ENCODE measurements around the gene SLC43A1. TPM values are rescaled to one million over a fixed set of nuclear protein-coding genes. Genes with fewer than 3 reads are reported as not detected.

SLC43A1 gene
- total RNA-seq, 4 donors from 2014 or later = 7.4 to 35.1 (median 15.8) TPM

DNA sequence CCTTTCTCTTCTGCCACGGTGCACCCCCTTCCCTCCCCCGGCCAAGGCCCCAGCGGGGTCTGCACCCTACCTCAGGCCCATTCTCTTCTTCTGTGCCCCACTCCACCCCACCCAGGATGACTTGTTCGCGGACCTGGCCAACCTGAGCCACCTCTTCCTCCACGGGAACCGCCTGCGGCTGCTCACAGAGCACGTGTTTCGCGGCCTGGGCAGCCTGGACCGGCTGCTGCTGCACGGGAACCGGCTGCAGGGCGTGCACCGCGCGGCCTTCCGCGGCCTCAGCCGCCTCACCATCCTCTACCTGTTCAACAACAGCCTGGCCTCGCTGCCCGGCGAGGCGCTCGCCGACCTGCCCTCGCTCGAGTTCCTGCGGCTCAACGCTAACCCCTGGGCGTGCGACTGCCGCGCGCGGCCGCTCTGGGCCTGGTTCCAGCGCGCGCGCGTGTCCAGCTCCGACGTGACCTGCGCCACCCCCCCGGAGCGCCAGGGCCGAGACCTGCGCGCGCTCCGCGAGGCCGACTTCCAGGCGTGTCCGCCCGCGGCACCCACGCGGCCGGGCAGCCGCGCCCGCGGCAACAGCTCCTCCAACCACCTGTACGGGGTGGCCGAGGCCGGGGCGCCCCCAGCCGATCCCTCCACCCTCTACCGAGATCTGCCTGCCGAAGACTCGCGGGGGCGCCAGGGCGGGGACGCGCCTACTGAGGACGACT, 39.3 kb downstream of the SLC43A1 start:
- Histone ChIP-seq H3K27me3 (no peaks in the 10 kb centered on the region), H3K36me3 (no peaks in the 10 kb centered on the region), H3K9me3 (no peaks in the 10 kb centered on the region), H3K4me1 (peaks cover 7 to 9% of the 10 kb centered on the region in 2 donors), H3K4me3 (peak overlapping the region; percentile 64 to 75 (median 70)), H3K27ac (peak overlapping the region; percentile 67 to 80 (median 75))
- DNase-seq = peak in 1 of 2 donors; percentile 57
- in situ Hi-C loops (cut with MboI; ENCODE audit: low sequenced_read_pairs in 4 of 4) = loop anchor here in 1 of 4 donors (25.0 kb wide), 1 partner anchor 139 kb away; the partner anchor contains the start of genes P2RX3 and SSRP1
- no peak for TF ChIP-seq POLR2A (IDR thresholded peaks at IDR 0.05)
- TF ChIP-seq, protein P1, sequence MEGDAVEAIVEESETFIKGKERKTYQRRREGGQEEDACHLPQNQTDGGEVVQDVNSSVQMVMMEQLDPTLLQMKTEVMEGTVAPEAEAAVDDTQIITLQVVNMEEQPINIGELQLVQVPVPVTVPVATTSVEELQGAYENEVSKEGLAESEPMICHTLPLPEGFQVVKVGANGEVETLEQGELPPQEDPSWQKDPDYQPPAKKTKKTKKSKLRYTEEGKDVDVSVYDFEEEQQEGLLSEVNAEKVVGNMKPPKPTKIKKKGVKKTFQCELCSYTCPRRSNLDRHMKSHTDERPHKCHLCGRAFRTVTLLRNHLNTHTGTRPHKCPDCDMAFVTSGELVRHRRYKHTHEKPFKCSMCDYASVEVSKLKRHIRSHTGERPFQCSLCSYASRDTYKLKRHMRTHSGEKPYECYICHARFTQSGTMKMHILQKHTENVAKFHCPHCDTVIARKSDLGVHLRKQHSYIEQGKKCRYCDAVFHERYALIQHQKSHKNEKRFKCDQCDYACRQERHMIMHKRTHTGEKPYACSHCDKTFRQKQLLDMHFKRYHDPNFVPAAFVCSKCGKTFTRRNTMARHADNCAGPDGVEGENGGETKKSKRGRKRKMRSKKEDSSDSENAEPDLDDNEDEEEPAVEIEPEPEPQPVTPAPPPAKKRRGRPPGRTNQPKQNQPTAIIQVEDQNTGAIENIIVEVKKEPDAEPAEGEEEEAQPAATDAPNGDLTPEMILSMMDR (IDR thresholded peaks at IDR 0.05 in 4 of 5, conservative IDR thresholded peaks at IDR 0.05 in 1 of 5) = no peak
- peak; percentile 74 to 81 for ATAC-seq
- intact Hi-C loops (cut with DNase I; ENCODE audit: low total_unique reads) = loop anchor here (2.0 kb wide), 1 partner anchor 17 kb away; no protein-coding TSS in a partner anchor

DNA sequence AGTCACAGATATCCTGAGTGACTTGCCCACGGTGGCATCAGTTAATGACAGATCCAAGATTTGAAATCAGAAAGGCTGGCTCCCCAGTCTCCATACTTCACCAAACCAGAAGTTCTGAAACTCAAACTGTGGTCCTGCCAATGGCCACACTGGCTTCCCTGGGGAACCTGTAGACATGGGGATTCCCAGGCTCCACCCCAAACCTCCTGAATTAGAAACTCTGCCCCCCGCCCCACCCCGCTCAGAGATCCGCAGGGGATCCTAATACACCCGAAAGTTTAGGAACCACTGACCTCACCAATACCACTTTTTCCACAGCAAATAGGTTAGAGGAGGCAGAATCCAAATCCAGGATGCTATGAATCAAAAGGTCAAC, 39.8 kb downstream of the SLC43A1 start:
- TF ChIP-seq POLR2A (IDR thresholded peaks at IDR 0.05) = no peak
- TF ChIP-seq, protein P1 (IDR thresholded peaks at IDR 0.05 in 4 of 5, conservative IDR thresholded peaks at IDR 0.05 in 1 of 5) = no peak
- Histone ChIP-seq H3K4me3 (peak overlapping the region; percentile 64 to 75 (median 70)), H3K36me3 (no peaks in the 10 kb centered on the region), H3K27me3 (no peaks in the 10 kb centered on the region), H3K4me1 (peaks cover 7 to 9% of the 10 kb centered on the region in 2 donors), H3K27ac (peak overlapping the region in 1 of 4 donors; percentile 73), H3K9me3 (no peaks in the 10 kb centered on the region)
- intact Hi-C loops (cut with DNase I; ENCODE audit: low total_unique reads) (loop anchor here (2.0 kb wide), 1 partner anchor 17 kb away; no protein-coding TSS in a partner anchor), in situ Hi-C loops (cut with MboI; ENCODE audit: low sequenced_read_pairs in 4 of 4) (loop anchor here in 1 of 4 donors (25.0 kb wide), 1 partner anchor 138 kb away; the partner anchor contains the start of genes P2RX3 and SSRP1)
- no peak for ATAC-seq
- DNase-seq = no peak

DNA sequence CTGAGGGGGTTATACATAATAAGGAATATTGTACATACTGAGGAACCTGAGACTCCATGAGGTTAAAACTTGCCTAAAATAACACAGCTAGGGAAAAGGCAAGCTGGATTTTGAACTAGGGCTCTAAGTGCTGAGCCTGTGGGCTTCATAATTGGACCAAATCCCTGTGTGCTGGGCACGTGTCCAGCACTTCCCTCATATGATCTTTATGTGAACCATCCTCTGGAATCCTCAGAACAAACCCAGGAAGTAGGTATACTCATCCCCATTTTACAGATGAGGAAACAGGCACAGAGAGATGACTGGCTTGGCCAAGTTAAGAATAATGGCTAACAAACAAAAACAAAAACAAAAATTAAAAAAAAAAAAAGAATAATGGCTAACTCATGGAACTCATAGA, 40.3 kb downstream of the SLC43A1 start:
- Histone ChIP-seq H3K4me3 (no peak overlapping the region), H3K27ac (no peak overlapping the region), H3K9me3 (no peaks in the 10 kb centered on the region), H3K4me1 (peaks cover 7 to 9% of the 10 kb centered on the region in 2 donors), H3K36me3 (no peaks in the 10 kb centered on the region), H3K27me3 (no peaks in the 10 kb centered on the region)
- DNase-seq = no peak
- TF ChIP-seq POLR2A (IDR thresholded peaks at IDR 0.05) = no peak
- TF ChIP-seq, protein P1 (IDR thresholded peaks at IDR 0.05 in 4 of 5, conservative IDR thresholded peaks at IDR 0.05 in 1 of 5) = no peak
- no peak for ATAC-seq
- intact Hi-C loops (cut with DNase I; ENCODE audit: low total_unique reads) (no loop called here), in situ Hi-C loops (cut with MboI; ENCODE audit: low sequenced_read_pairs in 4 of 4) (loop anchor here in 1 of 4 donors (25.0 kb wide), 1 partner anchor 138 kb away; the partner anchor contains the start of genes P2RX3 and SSRP1)

DNA sequence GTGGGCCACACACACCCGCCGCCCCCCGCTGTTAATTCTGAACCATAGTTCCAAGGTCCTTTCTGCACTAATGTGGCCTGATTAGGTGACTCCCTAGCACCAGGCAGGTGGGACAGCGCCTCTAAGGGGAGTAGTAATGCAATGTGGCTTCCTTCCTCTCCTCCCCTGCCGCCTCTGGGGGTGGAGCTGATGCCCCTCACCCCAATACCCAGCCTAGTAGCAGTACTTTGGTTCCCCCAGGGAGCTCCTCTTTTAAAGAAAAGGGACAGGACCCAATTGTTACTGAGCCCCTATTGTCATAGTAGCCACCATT, 40.7 kb downstream of the SLC43A1 start:
- intact Hi-C loops (cut with DNase I; ENCODE audit: low total_unique reads) = no loop called here
- Histone ChIP-seq H3K9me3 (no peaks in the 10 kb centered on the region), H3K36me3 (no peaks in the 10 kb centered on the region), H3K4me1 (peaks cover 7 to 9% of the 10 kb centered on the region in 2 donors), H3K4me3 (no peak overlapping the region), H3K27me3 (no peaks in the 10 kb centered on the region), H3K27ac (no peak overlapping the region)
- in situ Hi-C loops (cut with MboI; ENCODE audit: low sequenced_read_pairs in 4 of 4) = loop anchor here in 1 of 4 donors (25.0 kb wide), 3 partner anchors 137 to 1038 kb away; partner anchors contain the start of genes OR5B21, P2RX3, SSRP1 and YPEL4
- ATAC-seq (no peak), DNase-seq (no peak)
- no peak for TF ChIP-seq POLR2A (IDR thresholded peaks at IDR 0.05)
- TF ChIP-seq, protein P1 (IDR thresholded peaks at IDR 0.05 in 4 of 5, conservative IDR thresholded peaks at IDR 0.05 in 1 of 5) = no peak
